ENCODE data around the gene NEK6.

NEK6 gene

GRCh38 chr9:124274738-124275137 is 17.0 kb downstream of the NEK6 start:
- no peak for TF ChIP-seq CTCF (conservative IDR thresholded peaks at IDR 0.05; ENCODE audit: low read depth, low read length)
- no peak for DNase-seq (ENCODE audit: low read depth)
- H3K4me3 ChIP-seq (ENCODE audit: low read length) = no peak overlapping the region

DNA sequence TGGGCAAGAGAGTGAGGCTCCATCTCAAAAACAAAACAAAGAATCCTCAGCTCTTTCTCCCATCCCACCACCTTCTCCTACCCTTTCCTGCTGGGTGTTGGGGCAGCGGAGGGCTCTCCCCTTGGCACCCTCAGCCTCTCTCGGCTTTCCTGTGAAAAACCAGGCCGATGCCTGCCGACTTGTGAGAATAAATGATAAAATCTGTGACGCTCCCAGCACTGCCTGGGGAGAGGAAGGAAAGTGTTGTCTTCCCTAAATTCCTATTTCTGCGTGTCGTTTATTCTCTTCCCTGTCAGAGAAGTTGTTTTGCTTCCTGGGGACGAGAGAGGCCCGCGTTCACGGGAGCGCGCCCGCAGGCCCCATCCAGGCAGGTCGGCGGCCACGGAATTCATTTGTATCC is 19.7 kb downstream of the NEK6 start:
- H3K4me3 ChIP-seq (ENCODE audit: low read length) = no peak overlapping the region
- TF ChIP-seq CTCF (conservative IDR thresholded peaks at IDR 0.05; ENCODE audit: low read depth, low read length) = no peak
- DNase-seq (ENCODE audit: low read depth) = no peak

DNA sequence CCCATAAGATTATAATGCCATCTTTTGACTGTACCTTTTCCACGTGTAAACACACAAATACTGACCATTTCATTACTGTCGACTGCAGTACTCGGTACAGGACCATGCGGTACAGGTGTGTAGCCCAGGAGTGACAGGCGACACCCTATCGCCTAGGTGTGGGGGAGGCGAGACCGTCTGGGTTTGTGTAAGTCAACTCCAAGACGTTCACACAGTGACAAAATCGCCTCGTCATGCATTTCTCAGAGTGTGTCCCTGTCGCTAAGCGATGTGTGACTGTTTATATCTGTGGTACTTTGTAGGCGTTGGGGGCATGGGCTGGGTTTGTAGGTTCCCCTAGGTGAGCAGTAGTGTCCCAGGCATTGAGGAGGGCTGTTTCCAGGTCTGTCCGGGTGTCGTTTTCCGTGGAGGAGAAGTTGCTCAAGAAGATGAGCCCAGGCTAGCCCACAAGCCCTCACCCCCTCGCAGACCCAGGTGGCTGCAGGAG is 20.3 kb downstream of the NEK6 start:
- no peak for TF ChIP-seq CTCF (conservative IDR thresholded peaks at IDR 0.05; ENCODE audit: low read depth, low read length)
- no peak overlapping the region for H3K4me3 ChIP-seq (ENCODE audit: low read length)
- no peak for DNase-seq (ENCODE audit: low read depth)

DNA sequence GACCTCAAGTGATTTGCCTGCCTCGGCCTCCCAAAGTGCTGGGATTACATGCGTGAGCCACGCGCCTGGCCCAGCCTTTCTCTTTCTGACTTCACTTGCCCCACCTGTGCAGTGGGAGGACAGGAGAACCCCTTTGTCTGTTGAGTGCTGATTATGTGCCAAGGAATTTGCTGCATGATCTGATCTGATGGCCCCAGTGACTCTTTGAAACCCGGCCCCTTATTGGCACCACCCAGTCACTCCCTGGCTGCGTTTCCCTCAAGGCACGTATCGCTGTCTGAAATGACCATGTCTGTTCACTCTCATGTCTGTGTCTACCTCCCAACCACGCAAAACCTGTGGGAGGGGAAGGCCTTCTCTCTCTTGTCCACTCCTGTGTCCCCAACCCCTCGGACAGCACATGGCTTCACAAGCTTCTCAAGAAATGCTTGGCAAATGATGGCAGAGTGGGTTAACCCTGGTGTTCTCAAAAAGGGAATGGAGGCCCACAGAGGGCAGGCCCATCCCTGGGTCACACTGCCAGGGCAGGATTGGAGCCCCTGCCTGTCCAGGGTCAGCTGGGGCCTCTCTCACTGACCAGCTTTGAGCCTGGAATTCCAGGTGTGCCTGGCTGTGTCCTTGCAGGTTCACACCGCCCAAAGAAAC is 21.9 kb downstream of the NEK6 start:
- no peak overlapping the region for H3K4me3 ChIP-seq (ENCODE audit: low read length)
- no peak for TF ChIP-seq CTCF (conservative IDR thresholded peaks at IDR 0.05; ENCODE audit: low read depth, low read length)
- no peak for DNase-seq (ENCODE audit: low read depth)

DNA sequence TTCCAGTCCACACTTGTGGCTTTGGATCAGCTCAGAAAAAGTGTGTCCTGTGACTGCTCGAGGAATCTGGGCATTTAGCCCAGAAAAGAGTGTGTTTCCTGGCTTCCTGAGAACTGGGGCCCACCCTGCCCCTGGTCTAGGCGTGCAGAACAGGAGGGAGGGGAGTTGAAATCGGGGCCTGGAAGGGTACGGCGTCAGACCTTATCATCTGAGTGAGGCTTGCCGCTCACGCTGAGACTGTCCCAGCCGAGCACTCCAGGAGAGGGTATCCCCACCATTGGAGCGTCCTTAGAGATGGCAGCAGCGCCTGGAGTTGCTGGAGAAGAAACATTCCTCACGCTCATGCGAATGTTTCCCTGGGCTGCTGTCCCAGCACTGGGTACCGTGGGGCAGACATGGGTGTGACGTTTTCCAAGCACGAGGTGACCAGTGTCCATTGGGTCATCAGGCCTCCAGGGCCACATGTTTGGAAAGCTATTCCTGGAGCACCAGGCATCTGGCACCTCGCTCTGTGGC is 22.5 kb downstream of the NEK6 start:
- peak; percentile 99 for DNase-seq (ENCODE audit: low read depth)
- no peak overlapping the region for H3K4me3 ChIP-seq (ENCODE audit: low read length)
- no peak for TF ChIP-seq CTCF (conservative IDR thresholded peaks at IDR 0.05; ENCODE audit: low read depth, low read length)

GRCh38 chr9:124281931-124282371 is 24.2 kb downstream of the NEK6 start:
- peak; percentile 92 for DNase-seq (ENCODE audit: low read depth)
- H3K4me3 ChIP-seq (ENCODE audit: low read length) = no peak overlapping the region
- no peak for TF ChIP-seq CTCF (conservative IDR thresholded peaks at IDR 0.05; ENCODE audit: low read depth, low read length)

Measured in retinal pigment epithelial cell (primary cell).